Measurements from ENCODE around the gene ZDHHC3.

The ZDHHC3 gene

DNA sequence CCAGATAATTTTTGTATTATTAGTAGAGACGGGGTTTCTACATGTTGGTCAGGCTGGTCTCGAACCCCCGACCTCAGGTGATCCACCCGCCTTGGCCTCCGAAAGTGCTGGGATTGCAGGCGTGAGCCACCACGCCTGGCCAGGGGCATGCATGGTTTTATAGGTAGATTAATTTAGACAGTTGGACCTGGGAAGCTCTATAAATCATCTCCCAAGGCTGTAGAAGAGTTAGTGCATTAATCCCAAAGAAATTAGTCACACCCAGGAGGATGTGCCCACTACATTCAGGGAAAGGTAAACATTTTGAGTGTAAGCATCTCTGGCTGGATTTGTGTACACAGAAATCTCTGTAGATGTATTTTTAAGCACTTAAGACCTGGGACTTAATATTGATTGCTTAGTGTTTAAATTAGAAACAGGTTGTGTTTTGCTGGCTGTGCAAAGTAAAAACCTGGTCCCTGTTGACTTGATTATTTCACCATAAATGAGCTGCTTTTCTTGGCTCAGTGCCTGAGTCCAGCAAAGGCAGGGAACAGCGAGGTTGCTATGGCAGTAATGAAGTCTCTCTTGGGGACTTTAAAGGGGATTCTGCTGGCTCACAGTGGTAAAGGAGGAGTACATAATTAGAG lies 19.3 kb upstream of the ZDHHC3 start:
- H3K27ac ChIP-seq = peak overlapping the region; percentile 46
- no peak for TF ChIP-seq CTCF (conservative IDR thresholded peaks at IDR 0.05)

- peak overlapping the region; percentile 46; the same call in 1 of the 2 replicates for H3K27ac ChIP-seq
- no peak for TF ChIP-seq CTCF (conservative IDR thresholded peaks at IDR 0.05)
Measured at GRCh38 chr3:44993471-44994205, 17.7 kb upstream of the ZDHHC3 start.

- peak; percentile 77 for TF ChIP-seq CTCF (conservative IDR thresholded peaks at IDR 0.05)
- H3K27ac ChIP-seq = no peak overlapping the region
Measured at GRCh38 chr3:44992555-44993470, 16.8 kb upstream of the ZDHHC3 start.

DNA sequence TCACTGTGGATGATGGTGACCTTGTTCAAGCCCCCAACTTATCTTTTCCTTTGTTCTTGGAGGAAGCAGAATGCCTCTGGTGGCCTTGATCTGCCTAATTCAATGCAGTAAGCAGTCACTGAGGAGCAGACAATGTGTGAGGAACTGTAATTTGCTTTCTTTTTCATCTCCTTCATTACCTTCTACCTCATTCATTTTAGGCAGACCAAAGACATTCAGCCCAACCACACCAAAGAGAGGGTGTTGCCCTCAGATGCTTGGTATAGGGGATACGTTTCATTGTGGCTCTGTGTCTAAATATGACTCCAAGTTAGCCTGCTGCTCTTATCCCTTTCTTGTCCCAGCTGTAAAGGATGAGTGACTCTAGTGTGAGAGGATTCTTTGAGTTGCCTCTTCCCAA lies 15.4 kb upstream of the ZDHHC3 start:
- no peak for TF ChIP-seq CTCF (conservative IDR thresholded peaks at IDR 0.05)
- H3K27ac ChIP-seq = no peak overlapping the region

DNA sequence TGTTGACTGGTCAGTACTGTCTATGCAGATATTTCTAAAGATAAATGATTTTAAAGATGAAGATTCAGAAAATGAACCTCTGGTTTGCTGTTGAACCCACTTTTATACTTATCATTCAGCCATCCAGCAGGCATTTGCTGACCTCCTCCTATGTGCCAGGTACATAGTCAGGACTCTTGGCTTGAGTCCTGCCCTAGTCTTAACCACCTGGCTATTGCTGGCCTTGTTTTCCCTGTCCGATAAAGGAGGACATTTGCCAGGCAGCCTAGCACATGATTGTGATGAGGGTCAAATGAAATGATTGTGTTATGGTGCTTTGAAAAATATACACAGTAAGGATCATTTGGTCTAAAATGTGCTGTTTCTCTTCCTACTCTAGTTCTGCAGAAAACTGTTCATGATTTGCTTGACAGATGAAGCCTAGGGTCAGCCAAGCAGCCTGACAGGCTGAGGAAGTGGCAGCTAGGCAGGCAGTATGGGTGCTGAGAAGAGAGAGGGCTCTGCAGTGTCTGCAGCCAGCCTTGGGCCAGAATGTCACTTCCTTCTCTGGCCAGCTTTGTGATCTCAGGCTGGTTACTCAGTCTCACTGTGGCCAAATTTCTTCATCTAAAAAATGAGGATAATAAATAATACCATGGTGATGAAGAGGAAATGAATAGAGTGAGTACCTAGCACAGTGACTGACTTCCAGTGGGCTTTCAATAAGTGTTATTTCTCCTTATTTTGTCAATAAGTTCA lies 13.8 kb upstream of the ZDHHC3 start:
- no peak for TF ChIP-seq CTCF (conservative IDR thresholded peaks at IDR 0.05)

DNA sequence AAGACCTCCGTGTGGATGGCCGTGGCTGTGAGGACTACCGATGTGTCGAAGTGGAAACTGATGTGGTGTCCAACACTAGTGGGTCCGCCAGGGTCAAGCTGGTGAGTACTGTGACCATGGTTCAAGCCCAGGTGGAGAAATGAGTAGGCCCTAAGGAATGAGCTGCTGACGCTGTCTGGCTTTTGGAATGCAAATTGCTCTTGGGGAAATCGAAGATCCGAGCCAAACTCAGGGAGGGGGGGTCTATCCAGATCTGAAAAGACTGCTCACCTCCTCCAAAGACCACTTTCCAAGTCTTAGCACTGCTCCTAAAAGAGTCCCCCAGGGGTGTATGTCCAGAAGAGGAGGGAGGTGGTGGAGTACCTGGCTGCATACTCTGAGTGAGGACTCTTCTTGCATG lies 13.2 kb upstream of the ZDHHC3 start:
- no peak overlapping the region for H3K27ac ChIP-seq
- TF ChIP-seq CTCF (conservative IDR thresholded peaks at IDR 0.05) = no peak

More for the DNA sequence above, 13.8 kb upstream of the ZDHHC3 start:
- H3K27ac ChIP-seq = no peak overlapping the region
